Activated CD8-positive, alpha-beta memory T cell treated with anti-CD3 and anti-CD28 coated beads for 1 hour (primary cell): ENCODE measurements around the gene GPC6.
"Not testable (repeated sequence)": the region's sequence is repeated elsewhere in the genome, so short reads cannot be mapped to it uniquely, and the experiment has no call there.

Source experiments
- DNase-seq, 2 donors: peaks; one replicate each; pipeline ENCODE4 v3.0.0-alpha.2; 2020; ENCODE audit warnings: low read depth in 1 of 2; ENCODE audit errors: extremely low read depth in 1 of 2

GPC6 gene

DNA sequence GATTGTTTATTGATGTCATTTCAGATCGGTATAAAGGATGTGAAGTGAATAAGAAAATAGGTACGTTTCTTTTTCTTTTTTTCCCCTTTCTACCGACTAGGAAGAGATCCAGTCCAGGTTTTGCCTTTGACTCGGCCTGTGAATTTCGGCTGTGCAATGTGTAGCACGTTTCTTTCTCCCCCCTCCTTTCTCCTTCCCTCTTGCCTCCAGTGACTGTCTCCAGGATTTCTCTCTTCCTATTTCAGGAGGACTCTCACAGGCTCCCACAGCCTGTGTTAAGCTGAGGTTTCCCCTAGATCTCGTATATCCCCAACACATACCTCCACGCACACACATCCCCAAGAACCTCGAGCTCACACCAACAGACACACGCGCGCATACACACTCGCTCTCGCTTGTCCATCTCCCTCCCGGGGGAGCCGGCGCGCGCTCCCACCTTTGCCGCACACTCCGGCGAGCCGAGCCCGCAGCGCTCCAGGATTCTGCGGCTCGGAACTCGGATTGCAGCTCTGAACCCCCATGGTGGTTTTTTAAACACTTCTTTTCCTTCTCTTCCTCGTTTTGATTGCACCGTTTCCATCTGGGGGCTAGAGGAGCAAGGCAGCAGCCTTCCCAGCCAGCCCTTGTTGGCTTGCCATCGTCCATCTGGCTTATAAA, at the start of gene GPC6:
Gene GPC6 (plus strand): TSS at position 185 of the 657 bp plus-strand sequence.
- DNase-seq = no peak

DNA sequence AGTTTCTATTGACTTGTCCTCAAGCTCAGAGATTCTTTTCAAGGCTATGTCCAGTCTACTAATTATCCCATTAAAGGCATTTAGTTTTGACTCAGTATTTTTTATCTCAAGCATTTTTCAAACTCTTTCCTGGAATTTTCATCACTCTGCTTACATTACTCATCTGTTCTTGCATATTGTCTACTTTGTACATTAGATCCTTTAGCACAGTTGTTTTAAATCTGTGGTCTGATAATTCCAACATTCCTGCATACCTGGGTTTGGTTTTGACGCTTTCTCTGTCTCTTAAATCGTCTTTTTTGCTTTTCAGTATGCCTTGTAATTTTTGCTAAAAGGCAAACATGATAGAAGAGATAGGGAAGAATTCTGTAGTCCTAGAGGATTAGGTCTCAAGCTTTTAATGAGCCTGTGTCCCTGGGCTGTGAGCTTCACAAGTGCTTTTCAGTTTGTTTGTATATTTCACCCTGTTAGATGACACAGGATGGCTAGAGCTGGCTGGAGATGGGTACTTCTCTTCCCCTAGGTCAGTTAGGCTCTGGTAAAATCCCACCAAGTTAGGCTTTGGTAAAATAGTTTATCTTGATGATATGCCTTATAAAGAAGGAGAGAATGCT, 46.1 kb upstream of the GPC6 start:
- DNase-seq = no peak

DNA sequence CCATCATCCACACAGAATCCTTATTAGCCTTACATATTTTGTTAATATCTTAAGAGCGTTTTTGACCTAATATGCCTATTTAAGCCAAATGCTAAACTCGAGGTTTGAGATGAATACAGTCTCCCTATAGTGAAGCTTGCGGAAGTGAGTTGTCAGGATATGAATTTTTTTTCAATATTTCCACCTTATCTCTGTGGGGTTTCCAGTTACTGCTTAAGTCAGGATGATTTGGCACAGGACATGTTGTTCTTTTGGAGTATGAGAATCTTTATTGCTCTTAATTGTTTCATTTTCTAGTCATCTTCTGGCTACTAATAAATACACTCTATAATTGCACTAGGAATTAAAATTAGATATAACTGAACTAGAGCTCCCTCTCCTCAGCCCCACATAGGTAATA, 44.2 kb upstream of the GPC6 start:
- no peak for DNase-seq

DNA sequence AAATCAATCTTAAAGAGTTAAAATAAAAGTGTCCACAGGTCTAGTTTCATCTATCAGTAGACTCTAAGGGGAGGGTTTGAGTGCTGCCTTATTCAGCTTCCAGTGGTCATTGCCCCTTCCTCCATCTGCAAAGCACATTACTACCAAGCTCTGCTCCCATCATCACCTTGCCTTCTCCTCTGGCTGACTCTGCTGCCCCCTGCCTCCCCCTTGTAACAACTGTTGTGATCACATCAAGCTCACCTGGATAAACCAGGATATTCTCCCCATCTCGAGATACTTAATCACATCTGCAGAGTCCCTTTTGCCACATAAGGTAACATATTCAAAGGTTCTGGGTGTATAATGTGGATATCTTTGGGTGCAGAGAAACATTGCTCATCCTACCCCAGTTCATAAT, 43.3 kb upstream of the GPC6 start:
- DNase-seq = no peak

DNA sequence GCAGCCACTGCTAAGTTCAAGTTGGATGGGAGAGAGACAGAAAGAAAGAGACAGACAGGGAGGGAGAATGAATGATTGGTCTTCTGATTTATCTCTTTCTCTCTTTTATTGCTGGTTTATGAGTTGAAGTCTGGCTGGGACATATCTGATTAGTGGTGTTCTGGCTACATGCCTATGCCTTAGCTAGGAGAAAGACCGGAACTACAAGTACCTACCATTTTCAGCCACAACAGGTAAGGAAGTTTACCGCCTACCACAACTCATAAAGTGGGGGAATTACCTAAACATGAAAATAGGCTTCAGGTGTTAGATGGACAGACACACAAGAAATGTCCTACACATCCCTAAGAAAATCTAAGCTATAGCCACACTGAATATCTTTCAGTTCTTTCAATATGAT, 36.6 kb upstream of the GPC6 start:
- DNase-seq = no peak

DNA sequence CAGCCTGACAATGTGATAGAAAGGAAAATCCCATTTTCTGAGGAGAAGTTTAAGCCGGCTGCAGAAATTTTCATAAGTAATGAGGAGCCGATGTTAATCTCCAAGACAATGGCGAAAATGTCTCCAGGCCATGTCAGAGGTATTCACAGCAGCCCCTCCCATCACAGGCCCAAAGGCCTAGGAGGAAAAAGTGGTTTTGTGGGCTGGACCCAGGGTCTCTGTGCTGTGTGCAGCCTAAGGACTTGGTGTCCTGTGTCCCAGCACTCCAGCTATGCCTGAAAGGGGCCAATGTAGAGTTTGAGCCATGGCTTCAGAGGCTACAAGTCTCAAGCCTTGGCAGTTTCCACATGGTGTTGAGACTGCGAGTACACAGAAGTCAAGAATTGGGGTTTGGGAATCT, 32.9 kb upstream of the GPC6 start:
- no peak for DNase-seq

DNA sequence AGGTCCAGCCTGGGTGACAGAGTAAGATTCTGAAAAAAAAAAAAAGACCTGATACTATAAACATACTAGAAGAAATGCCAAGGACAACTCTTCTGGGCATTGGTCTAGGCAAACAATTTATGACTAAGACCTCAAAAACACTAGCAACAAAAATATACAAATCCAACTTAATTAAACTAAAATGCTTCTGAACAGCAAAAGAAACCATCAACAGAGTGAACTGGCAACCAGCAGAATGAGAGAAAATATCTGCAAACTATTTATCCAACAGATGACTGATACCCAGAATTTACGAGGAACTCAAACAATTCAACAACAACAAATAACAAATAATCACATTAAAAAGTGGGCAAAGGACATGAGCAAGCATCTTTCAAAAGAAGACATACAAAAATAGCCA, 26.8 kb upstream of the GPC6 start:
- DNase-seq = no peak

DNA sequence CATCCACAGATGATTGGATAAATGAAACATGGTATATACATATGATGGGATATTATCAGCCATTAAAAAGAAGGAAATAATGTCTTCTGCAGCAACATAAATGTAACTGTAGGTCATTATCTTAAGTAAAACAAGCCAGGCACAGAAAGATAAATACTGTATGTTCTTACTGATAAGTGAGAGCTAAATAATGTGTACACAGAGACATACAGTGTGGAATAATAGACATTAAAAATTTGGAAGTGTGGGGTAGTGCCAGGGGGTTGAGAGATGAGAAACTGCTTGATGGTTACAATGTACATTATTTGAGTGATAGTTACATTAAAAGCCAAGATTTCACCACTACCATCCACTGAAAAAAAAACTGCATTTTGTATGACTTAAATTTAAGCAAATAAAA, 26.0 kb upstream of the GPC6 start:
- no peak for DNase-seq

DNA sequence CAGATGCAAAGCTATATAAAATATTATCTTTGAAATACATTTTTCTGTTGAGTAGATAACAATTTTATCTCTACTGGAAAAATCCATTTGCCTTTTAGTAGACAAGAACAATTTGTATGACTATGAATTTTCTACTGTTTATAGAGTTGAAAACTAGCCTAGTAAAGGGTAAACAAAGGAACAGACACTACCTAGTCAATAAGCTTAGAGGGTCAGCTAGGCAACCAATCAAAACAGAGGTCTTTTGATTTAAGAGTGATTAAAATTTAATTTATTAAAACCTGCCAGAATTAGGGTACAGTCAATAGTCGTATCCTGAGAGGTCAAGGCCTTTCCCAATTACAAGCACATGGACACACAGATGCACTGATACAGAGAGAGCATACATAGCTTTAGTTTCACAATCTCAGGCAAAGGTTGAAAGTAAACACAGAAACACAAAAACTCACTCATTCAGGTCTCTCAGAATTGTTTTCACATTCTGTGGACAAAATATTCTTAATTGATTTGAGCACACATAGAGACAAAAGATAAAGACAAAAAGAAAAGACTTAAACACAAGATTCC, 24.5 kb upstream of the GPC6 start:
- DNase-seq = no peak

DNA sequence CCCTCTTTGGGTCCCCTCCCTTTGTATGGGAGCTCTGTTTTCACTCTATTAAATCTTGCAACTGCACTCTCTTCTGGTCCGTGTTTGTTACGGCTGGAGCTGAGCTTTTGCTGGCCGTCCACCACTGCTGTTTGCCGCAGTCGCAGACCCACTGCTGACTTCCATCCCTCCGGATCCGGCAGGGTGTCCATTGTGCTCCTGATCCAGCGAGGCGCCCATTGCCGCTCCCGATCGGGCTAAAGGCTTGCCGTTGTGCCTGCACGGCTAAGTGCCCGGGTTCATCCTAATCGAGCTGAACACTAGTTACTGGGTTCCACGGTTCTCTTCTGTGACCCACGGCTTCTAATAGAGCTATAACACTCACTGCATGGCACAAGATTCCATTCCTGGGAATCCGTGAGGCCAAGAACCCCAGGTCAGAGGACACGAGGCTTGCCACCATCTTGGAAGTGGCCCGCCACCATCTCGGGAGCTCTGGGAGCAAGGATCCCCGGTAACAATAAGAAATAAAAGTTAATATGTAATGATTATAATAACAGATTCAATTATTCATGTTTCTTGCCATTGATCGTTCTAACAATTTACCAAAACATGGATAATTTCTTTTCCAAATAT, 19.7 kb upstream of the GPC6 start:
- DNase-seq = not testable (repeated sequence)

DNA sequence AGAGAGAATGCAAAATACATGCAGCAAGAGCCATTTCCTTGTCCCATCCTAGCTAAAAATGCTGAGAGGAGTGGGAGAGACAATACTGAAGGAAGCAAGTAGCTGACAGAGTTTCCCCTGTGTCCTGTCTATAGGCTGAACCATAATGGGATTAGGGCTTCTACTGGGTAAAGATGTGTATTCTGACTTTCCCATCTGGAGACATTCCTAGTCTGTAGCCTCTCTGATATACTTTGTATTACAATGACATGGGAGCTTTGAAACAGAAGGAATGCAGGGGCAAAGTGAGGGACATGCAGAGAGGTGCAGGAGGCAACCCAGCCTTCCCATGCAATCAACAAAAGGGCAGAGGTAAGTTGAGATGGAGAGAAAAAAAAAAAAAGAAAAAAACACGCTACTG, 10.5 kb upstream of the GPC6 start:
- DNase-seq = no peak

DNA sequence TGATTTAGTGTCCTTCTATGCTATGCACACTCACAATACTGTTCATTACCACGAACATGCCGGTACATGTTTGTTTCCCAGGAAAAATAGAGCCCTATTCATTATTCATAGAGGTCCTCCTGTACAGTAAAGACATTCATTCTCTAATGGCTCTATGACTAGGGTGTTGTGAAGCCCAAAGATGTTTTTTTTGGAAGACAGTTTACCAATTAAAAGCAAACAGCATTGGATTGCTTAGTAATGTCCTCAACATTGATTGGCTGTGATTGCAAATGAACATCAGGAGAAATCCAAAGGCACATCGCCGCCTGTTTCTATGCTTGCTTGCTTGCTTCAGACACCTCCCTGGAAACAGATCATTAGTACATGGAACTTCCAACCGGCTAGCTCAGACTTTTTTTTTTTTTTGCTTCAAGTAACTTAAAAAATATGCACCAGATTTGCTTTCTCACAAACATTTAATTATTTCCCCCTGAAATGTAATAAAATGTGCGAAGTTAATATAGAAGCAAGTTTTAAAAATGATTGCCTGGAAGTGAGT, 8.8 kb upstream of the GPC6 start:
- DNase-seq = no peak

DNA sequence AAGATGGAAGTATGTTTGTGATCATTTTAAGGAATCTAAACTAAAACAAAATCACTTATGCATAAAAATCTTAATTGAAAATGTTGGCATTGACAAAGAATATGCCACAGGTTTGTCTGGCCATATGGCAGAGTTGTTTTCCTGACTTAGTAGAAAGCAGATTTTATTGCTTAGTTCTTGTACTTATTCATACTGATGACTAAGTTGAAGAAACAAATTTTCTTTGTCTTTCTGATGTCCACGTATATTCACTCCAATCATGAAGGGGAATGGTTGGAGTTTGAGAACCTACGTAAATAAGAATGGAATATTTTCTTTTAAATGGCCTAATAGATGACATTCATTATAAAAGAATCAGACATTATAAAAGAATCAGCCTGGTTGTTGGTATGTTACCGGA, 8.0 kb upstream of the GPC6 start:
- DNase-seq = no peak

DNA sequence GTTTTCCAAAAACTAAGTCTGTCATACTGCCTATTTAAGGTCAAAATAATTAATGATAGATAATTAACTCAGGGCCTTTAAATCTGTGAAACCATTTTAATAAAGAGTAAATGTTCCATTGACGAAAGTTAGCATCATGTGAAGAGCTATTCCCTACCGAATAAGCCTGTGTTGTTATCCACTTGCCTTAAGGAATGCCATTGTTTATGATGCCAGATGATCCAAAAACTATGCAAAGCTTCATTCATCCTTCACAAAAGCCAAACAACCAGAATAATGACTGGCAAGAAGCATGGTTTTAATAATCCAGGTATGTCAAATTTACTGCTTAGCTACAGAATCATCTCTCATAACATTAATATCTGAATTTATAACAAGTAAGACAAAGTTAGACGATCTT, 6.5 kb upstream of the GPC6 start:
- no peak for DNase-seq

DNA sequence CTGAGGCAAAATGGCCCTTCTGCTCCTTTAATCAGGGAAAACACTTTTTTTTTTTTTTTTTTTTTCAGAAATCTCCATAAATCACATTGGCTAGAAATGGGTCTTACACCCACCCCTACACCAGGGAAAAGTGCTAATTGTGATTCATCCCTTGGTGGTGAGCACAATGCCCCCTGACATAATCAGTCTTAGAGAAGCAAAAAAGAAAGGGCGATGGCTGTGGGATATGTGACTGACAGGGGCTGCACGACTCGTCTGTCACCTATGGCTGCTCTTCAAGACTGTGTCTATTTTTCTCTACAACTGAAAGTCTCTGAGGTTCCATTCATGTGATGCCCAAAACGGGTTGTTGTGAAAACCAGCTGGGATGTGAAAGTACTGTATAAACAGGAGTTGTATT, 3.6 kb upstream of the GPC6 start:
- no peak for DNase-seq

DNA sequence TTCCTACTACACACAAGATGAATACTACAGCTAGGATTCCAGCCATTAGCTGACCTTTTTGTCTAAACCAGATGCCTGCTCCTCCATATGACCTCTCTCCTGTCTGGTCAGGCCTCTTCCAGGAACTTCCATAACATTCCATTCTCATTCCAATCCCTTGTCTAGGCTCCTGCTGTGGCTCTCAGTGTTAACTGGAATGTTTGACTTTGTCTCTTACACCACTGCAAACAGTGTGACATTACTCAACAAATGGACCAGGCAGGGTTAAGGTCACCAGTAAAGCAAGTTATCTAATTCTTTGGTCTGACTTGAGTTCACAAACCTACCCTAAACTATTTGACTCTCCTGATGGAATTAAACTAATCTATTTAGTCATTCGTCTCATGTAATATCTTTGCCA, 2.1 kb upstream of the GPC6 start:
- DNase-seq = no peak

DNA sequence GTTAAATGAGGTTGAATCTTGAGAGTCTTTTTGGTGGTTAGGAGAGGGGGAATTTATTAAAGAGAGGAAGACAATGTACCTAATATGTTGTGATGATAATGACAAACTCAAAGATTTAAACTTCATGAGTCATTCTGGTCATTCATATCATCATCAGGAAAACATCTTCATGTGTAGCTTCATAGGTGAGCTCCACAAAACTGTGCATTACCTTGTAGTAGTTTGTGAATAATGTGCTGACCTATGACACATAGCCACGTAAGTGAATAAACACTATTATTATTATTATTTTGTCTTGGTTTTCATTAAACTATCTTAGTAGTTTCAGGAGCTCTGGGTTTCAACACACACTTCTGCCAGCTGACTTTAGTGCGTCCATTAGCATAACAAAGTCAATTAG, 997 bp upstream of the GPC6 start:
- DNase-seq = no peak

DNA sequence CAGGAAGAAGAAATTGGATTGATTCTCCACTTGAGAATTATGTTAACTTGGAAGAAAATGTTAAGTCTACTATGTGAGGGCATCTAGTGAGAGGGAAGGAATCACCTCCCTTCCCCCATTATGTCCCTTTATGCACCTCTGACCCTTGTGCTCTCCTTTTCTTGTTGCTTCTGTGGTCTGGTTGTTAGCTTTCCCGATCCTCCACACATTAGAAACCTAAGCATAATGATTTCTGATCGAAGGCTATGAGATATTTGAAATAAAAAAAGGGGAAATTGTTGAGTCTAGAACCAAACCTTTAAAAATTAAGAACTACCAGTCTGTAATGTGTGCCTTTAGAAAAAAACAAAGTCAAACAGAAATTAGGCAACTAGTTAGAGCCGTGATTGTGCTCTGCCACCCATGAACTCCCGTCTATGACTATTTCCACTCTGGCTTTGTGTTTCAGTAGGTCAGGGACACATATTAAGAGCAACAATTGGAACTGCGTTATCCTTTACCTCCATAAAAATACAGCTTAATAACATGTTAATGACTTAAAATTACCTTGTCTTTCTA, 463 bp upstream of the GPC6 start:
- DNase-seq = no peak

DNA sequence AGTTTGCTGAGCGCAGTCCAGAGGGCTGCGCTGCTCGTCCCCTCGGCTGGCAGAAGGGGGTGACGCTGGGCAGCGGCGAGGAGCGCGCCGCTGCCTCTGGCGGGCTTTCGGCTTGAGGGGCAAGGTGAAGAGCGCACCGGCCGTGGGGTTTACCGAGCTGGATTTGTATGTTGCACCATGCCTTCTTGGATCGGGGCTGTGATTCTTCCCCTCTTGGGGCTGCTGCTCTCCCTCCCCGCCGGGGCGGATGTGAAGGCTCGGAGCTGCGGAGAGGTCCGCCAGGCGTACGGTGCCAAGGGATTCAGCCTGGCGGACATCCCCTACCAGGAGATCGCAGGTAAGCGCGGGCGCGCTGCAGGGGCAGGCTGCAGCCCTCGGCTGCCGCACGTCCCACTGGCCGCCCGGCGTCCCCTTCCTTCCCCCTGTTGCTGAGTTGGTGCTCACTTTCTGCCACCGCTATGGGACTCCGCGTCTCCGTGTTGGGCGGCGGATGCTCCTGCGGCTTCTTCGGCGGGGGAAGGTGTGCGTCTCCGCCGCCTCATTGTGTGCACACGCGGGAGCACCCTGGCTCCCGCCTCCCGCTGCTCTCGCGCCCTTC, 772 bp downstream of the GPC6 start:
- no peak for DNase-seq

DNA sequence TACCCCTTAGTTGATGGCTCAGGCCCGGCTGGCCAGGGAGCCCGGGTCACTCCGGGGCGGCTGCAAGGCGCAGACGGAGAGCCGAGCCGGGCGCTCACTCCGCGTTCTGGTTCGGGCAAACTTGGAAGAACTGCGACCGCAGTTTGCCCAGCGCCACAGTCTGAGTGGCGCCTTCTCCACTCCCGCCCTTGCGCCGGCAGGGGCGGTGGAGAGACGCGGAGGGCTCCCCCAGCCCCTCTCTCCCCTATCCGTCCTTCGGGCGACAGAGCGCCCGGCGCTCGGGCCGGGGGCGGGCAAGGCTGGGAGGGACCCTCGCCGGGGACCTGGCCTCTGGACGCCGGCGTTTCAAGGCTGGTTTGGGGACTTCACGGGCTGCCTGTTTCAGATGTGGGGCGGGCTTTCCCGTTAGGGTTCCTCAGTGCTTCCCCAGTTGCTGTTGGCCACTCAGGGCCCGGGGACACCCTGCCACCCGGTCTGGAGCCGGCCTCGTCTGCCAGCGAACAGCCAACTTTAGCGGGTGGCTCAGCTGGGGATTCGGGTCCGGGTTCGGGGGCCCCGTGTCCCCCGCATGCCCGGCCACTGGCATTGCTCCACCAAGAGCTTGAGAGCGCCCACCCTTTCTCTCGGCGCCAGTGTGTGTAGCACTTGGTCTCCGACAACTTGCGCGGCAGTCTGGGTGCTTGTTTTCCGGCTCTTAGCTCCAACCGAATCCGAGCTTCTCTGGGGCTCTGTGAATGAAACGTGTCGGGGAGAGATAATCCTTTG, 1.5 kb downstream of the GPC6 start:
- no peak for DNase-seq

DNA sequence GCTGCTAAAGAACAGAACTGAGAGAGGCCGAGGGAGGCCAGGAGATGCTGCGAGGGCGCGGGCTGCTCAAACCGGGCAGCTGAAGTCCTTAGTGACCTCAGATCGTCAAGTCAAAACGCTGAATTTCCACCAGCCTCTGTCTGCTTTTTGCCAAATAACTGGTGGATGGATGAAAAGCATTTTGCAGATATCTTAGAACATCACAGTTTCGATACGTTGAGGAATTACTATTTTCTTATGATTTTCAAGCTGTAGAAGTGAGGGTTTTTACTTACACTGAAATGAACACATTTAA, 2.0 kb downstream of the GPC6 start:
- DNase-seq = no peak
